Neutrophil (primary cell): ENCODE data around the gene CHMP2B.

Experiments used
- H3K27ac ChIP-seq: fragments of 200-600 bp; sonication (generic); 2 replicates; pipeline ENCODE4 v1.5.1; 2016; ENCODE audit warnings: mild to moderate bottlenecking, moderate library complexity
- H3K27me3 ChIP-seq: fragments of 200-600 bp; sonication (generic); 2 replicates; pipeline ENCODE4 v1.6.0; 2016; ENCODE audit warnings: mild to moderate bottlenecking
- H3K36me3 ChIP-seq: fragments of 200-600 bp; sonication (generic); 2 replicates; pipeline ENCODE4 v1.5.1; 2017
- H3K4me1 ChIP-seq, 2 experiments: fragments of 200-600 bp in 1 of 2; sonication (generic) in 1 of 2; 1 replicate in 1 of 2; 2 replicates in 1 of 2; pipeline versions ENCODE4 v1.5.1 to v1.6.1; 2013 to 2016; ENCODE audit warnings: low read depth in 1 of 2, low read length in 1 of 2, mild to moderate bottlenecking in 1 of 2, moderate library complexity in 1 of 2; ENCODE audit not compliant: control insufficient read depth in 1 of 2, insufficient read depth in 1 of 2
- H3K4me3 ChIP-seq, 2 experiments: fragments of 200-600 bp in 1 of 2; sonication (generic) in 1 of 2; 1 replicate in 1 of 2; 2 replicates in 1 of 2; pipeline ENCODE4 v1.5.1; 2013 to 2016; ENCODE audit warnings: low read depth in 1 of 2, low read length in 1 of 2, mild to moderate bottlenecking in 1 of 2, moderate library complexity in 1 of 2
- H3K9me3 ChIP-seq: fragments of 200-600 bp; sonication (generic); 2 replicates; pipeline ENCODE4 v1.5.1; 2016
- TF ChIP-seq, protein P1 (sequence below): fragments of 200-600 bp; sonication (generic); IDR thresholded peaks from 2 replicates; pipeline ENCODE4 v1.5.1; 2016; ENCODE audit warnings: antibody characterized with exemption

The CHMP2B gene

GRCh38 chr3:87267953-87268645 lies 41.0 kb downstream of the CHMP2B start:
- no peaks in the 10 kb centered on the region for H3K9me3 ChIP-seq
- H3K4me1 ChIP-seq = peaks cover 20 to 29% of the 10 kb centered on the region in 2 experiments
- H3K27me3 ChIP-seq = no peaks in the 10 kb centered on the region
- no peak overlapping the region for H3K4me3 ChIP-seq
- H3K27ac ChIP-seq = peak overlapping the region; percentile 20
- no peaks in the 10 kb centered on the region for H3K36me3 ChIP-seq
- TF ChIP-seq, protein P1, sequence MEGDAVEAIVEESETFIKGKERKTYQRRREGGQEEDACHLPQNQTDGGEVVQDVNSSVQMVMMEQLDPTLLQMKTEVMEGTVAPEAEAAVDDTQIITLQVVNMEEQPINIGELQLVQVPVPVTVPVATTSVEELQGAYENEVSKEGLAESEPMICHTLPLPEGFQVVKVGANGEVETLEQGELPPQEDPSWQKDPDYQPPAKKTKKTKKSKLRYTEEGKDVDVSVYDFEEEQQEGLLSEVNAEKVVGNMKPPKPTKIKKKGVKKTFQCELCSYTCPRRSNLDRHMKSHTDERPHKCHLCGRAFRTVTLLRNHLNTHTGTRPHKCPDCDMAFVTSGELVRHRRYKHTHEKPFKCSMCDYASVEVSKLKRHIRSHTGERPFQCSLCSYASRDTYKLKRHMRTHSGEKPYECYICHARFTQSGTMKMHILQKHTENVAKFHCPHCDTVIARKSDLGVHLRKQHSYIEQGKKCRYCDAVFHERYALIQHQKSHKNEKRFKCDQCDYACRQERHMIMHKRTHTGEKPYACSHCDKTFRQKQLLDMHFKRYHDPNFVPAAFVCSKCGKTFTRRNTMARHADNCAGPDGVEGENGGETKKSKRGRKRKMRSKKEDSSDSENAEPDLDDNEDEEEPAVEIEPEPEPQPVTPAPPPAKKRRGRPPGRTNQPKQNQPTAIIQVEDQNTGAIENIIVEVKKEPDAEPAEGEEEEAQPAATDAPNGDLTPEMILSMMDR = no peak

- no peak overlapping the region for H3K4me3 ChIP-seq
- TF ChIP-seq, protein P1 = no peak
- peak overlapping the region; percentile 20 for H3K27ac ChIP-seq
- H3K27me3 ChIP-seq = no peaks in the 10 kb centered on the region
- H3K9me3 ChIP-seq = no peaks in the 10 kb centered on the region
- H3K4me1 ChIP-seq = peaks cover 20 to 30% of the 10 kb centered on the region in 2 experiments
- H3K36me3 ChIP-seq = no peaks in the 10 kb centered on the region
Measured at GRCh38 chr3:87268646-87269211, 41.6 kb downstream of the CHMP2B start.

- Histone ChIP-seq H3K9me3 (no peaks in the 10 kb centered on the region), H3K27me3 (no peaks in the 10 kb centered on the region), H3K27ac (no peak overlapping the region), H3K4me1 (peaks cover 20 to 30% of the 10 kb centered on the region in 2 experiments), H3K36me3 (no peaks in the 10 kb centered on the region), H3K4me3 (no peak overlapping the region)
- TF ChIP-seq, protein P1 = no peak
Measured at GRCh38 chr3:87269723-87270122, 42.6 kb downstream of the CHMP2B start.

DNA sequence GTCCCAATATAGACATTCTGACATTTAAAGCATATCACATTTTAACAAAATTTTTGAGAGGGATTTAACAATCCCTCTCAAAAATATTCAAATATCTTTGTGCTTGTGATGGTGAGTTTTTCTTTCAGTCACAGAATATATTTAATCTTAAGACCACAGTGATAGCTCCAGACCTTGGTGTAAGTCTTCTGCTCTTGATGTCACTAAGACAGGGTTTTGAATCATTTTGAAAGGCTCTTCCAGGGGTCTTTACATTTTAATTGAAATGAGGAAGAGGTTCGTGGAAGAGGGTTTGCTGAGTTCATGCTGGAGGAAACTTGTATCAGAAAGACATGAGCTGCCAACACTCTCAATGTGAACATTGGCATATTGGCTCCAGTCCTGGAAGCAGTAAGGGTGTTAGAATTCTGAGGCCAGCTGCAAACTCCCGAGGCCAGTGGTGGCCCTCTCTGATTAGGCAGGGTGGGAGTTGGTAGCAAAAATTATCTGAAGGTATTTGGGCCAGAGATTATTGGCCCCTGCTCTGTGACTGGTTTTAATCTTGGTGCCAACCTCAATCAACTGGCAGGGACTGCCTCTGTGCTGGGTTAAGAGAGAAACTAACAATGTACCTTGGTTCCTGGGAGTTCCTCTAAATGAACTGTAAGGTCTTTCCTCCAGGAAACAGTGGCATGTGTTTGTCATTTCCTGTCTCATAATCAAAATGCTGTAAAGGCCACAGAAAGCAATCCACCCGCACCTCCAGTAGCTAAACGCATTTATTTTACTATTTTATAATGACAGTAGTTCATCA lies 44.0 kb downstream of the CHMP2B start:
- peak overlapping the region; percentile 78 for H3K27ac ChIP-seq
- TF ChIP-seq, protein P1 = no peak
- H3K36me3 ChIP-seq = no peaks in the 10 kb centered on the region
- H3K27me3 ChIP-seq = no peaks in the 10 kb centered on the region
- H3K9me3 ChIP-seq = no peaks in the 10 kb centered on the region
- H3K4me3 ChIP-seq = peak overlapping the region; percentile 9 to 25
- peaks cover 20 to 30% of the 10 kb centered on the region in 2 experiments for H3K4me1 ChIP-seq

DNA sequence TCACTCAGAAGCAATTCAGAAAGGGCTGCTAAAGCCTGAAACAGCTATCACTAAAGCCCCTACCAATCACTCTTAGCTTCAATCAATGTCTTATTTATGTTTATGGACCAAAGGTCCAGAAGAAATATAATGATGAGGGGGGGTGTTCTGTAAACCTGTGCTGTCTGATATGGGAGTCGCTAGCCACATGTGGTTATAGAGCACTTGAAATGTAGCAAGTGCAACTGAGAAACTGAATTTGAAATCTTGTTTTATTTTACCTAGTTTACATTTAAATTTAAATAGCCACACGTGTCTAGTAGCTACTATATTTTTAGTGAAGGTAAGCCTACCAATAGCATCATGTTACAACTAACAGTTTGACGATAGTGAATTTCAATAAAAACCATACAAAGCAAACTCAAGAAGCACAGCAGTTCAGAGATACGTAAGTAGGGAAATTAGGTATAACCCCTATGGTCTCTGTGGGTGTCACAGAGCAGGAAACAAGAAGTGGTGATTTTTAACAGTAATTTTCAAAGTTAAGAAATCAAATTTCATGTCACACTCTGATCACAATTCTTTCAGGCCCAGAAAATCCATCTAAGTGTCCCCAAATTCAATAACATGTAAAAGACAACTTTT lies 45.7 kb downstream of the CHMP2B start:
- Histone ChIP-seq H3K27me3 (no peaks in the 10 kb centered on the region), H3K27ac (no peak overlapping the region), H3K4me3 (no peak overlapping the region), H3K9me3 (no peaks in the 10 kb centered on the region), H3K36me3 (no peaks in the 10 kb centered on the region), H3K4me1 (peaks cover 20 to 30% of the 10 kb centered on the region in 2 experiments)
- TF ChIP-seq, protein P1 = no peak
